ENCODE results near the gene KBTBD3.

DNA sequence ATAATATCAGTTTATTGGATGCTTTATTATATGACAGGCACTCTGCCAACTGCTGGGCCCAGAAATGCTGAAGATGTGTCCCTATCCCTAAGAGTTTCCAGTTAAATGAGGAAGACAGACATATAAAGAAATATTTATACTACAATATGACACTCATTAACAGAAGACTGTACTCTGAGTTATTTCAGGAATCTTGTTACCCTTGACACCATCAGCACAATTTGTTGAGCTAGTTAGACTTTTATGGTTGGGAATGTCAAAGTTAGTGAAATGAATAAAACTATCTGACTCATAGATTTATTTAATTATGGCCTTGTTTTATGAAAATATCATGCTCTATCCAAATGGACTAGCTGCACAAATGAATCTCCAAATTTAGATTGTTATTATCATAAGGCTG is 29.5 kb downstream of the KBTBD3 start:
- TF ChIP-seq, protein P1, sequence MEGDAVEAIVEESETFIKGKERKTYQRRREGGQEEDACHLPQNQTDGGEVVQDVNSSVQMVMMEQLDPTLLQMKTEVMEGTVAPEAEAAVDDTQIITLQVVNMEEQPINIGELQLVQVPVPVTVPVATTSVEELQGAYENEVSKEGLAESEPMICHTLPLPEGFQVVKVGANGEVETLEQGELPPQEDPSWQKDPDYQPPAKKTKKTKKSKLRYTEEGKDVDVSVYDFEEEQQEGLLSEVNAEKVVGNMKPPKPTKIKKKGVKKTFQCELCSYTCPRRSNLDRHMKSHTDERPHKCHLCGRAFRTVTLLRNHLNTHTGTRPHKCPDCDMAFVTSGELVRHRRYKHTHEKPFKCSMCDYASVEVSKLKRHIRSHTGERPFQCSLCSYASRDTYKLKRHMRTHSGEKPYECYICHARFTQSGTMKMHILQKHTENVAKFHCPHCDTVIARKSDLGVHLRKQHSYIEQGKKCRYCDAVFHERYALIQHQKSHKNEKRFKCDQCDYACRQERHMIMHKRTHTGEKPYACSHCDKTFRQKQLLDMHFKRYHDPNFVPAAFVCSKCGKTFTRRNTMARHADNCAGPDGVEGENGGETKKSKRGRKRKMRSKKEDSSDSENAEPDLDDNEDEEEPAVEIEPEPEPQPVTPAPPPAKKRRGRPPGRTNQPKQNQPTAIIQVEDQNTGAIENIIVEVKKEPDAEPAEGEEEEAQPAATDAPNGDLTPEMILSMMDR (IDR thresholded peaks at IDR 0.05; ENCODE audit: insufficient read depth, low read length, poor library complexity, severe bottlenecking) = no peak
- no peak for TF ChIP-seq EZH2phosphoT487 (conservative IDR thresholded peaks at IDR 0.05; ENCODE audit: low read length)
